ENCODE data around the gene VARS2.

- TF ChIP-seq, protein P1, sequence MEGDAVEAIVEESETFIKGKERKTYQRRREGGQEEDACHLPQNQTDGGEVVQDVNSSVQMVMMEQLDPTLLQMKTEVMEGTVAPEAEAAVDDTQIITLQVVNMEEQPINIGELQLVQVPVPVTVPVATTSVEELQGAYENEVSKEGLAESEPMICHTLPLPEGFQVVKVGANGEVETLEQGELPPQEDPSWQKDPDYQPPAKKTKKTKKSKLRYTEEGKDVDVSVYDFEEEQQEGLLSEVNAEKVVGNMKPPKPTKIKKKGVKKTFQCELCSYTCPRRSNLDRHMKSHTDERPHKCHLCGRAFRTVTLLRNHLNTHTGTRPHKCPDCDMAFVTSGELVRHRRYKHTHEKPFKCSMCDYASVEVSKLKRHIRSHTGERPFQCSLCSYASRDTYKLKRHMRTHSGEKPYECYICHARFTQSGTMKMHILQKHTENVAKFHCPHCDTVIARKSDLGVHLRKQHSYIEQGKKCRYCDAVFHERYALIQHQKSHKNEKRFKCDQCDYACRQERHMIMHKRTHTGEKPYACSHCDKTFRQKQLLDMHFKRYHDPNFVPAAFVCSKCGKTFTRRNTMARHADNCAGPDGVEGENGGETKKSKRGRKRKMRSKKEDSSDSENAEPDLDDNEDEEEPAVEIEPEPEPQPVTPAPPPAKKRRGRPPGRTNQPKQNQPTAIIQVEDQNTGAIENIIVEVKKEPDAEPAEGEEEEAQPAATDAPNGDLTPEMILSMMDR (optimal IDR thresholded peaks at IDR 0.05 in 1 of 3, IDR thresholded peaks at IDR 0.05 in 1 of 3, conservative IDR thresholded peaks at IDR 0.05 in 1 of 3; ENCODE audit: extremely low read depth in 1 of 3, insufficient read depth in 2 of 3, low read length in 3 of 3), result no peak
- no peak for TF ChIP-seq EZH2 (IDR thresholded peaks at IDR 0.05; ENCODE audit: low read length)
Observed at GRCh38 chr6:30888816-30889495, 25.1 kb upstream of the VARS2 start.

All from keratinocyte (primary cell).